GM23248 (cell line): ENCODE measurements around the gene HIP1.

Experiments
- EZH2 ChIP-seq: fragments of 200-600 bp; sonication (generic); IDR thresholded peaks from 2 replicates; pipeline ENCODE4 v1.6.1; 2018; ENCODE audit warnings: antibody characterized with exemption, mild to moderate bottlenecking; ENCODE audit not compliant: insufficient read depth, poor library complexity, severe bottlenecking
- EZH2phosphoT487 ChIP-seq: fragments of 200-600 bp; sonication (generic); IDR thresholded peaks from 2 replicates; pipeline ENCODE4 v1.6.1; 2018; ENCODE audit warnings: antibody characterized with exemption, moderate library complexity, mild to moderate bottlenecking, low read depth; ENCODE audit not compliant: insufficient read depth

- TF ChIP-seq EZH2phosphoT487 (no peak), EZH2 (no peak)
Measured at GRCh38 chr7:75567948-75568595, 170.7 kb downstream of the HIP1 start.
